ENCODE measurements around the gene SLC13A3. TPM values are rescaled to one million over a fixed set of nuclear protein-coding genes. Genes with fewer than 3 reads are reported as not detected.

SLC13A3 gene
- total and polyA plus RNA-seq, 9 donors: 0.36 to 7.1 (median 4.6) TPM

DNA sequence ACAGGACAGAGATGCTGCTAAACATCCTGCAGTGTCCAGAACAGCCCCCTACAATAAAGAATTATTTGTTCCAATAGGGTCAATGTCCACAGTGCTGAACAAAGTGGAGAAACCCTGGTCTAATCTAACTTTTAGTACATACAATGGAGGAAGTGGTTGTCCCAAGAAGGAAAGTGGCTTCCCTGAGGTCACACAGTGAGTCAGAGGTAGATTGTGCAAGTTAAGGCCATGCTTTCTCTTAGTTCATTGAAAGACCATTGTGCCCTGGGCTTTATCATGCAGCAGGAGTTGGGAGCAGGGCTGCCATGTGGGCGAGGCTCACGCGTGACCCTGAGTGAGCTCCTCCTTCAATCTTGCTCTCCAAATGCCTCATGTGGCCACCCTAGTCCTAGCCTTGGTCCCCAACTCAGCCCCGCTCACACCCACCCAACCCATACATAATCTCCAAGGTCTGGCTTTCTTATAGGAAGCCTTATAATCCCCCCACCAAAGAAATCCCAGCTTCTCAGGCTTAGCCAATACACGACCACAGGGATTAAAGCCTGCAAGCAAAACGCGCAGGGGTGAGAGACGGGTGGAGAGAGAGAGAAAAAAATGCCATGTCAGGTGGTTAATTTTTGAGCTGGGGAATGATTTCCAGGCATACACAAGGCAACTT, 19.9 kb downstream of the SLC13A3 start:
- WGBS, 3 donors: 79 to 81% (median 80%) methylated on average over 8 of the region's 8 CpGs
- Histone ChIP-seq H3K4me3 (no peak overlapping the region), H3K9me3 (no peaks in the 10 kb centered on the region), H3K36me3 (no peaks in the 10 kb centered on the region), H3K27ac (no peak overlapping the region), H3K27me3 (no peaks in the 10 kb centered on the region), H3K4me1 (ENCODE audit: insufficient read depth) (no peaks in the 10 kb centered on the region)
- DNase-seq: no peak
- TF ChIP-seq POLR2A (IDR thresholded peaks at IDR 0.05): no peak
- TF ChIP-seq EP300 (IDR thresholded peaks at IDR 0.05): no peak
- TF ChIP-seq, protein P1, sequence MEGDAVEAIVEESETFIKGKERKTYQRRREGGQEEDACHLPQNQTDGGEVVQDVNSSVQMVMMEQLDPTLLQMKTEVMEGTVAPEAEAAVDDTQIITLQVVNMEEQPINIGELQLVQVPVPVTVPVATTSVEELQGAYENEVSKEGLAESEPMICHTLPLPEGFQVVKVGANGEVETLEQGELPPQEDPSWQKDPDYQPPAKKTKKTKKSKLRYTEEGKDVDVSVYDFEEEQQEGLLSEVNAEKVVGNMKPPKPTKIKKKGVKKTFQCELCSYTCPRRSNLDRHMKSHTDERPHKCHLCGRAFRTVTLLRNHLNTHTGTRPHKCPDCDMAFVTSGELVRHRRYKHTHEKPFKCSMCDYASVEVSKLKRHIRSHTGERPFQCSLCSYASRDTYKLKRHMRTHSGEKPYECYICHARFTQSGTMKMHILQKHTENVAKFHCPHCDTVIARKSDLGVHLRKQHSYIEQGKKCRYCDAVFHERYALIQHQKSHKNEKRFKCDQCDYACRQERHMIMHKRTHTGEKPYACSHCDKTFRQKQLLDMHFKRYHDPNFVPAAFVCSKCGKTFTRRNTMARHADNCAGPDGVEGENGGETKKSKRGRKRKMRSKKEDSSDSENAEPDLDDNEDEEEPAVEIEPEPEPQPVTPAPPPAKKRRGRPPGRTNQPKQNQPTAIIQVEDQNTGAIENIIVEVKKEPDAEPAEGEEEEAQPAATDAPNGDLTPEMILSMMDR (IDR thresholded peaks at IDR 0.05): no peak
- intact Hi-C loops (cut with DNase I): no loop called here

DNA sequence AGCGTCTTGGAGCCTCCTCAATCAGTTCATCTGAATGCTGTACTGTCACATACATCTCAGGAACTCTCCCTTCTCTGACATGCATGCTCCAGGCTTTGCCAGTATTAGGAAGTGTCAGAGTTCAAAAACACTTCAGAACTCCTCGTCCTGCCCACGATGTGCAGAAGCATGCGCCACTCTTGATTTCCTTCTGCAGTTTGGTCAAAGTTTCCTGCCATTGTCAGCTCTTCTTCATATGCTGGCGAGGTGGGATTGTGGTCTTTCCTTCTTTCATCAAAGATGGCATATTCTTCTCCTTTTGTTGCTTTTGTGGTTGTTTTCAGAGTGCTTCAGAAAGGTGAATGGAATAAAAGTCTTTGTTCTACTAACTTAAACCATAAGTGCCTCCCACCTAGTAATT, 21.0 kb downstream of the SLC13A3 start:
- whole genome bisulfite sequencing, 3 donors: 88 to 95% (median 90%) methylated on average over 5 of the region's 5 CpGs
- intact Hi-C loops (cut with DNase I): no loop called here

DNA sequence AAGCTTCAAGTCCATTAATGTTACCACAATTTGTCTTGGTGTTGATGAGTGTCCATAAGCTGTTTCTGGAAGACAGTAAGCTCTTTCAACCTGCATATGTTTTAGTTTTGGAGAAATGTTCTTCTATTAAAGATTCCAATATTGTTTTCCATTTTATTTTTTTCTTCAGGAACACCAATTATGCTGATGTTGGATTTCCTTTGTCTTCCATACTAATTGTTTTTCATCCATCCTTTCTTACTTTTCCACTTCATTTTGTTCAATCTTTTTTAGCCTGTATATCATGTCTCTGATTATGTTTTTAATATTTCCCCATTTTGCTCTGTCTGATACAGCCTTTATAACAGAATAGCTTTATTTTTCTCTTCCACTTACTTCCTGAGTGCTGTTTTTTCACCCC, 21.9 kb downstream of the SLC13A3 start:
- TF ChIP-seq, protein P1 (IDR thresholded peaks at IDR 0.05): no peak
- TF ChIP-seq EP300 (IDR thresholded peaks at IDR 0.05) (no peak), POLR2A (IDR thresholded peaks at IDR 0.05) (no peak)
- DNase-seq: no peak
- Histone ChIP-seq H3K9me3 (peaks cover 0 to 3% of the 10 kb centered on the region in 2 donors), H3K27me3 (no peaks in the 10 kb centered on the region), H3K4me3 (no peak overlapping the region), H3K36me3 (no peaks in the 10 kb centered on the region), H3K4me1 (ENCODE audit: insufficient read depth) (no peaks in the 10 kb centered on the region), H3K27ac (no peak overlapping the region)
- intact Hi-C loops (cut with DNase I): no loop called here

More for the DNA sequence above, 21.0 kb downstream of the SLC13A3 start:
- Histone ChIP-seq H3K27me3 (no peaks in the 10 kb centered on the region), H3K4me1 (ENCODE audit: insufficient read depth) (no peaks in the 10 kb centered on the region), H3K27ac (no peak overlapping the region), H3K36me3 (no peaks in the 10 kb centered on the region), H3K4me3 (no peak overlapping the region), H3K9me3 (no peaks in the 10 kb centered on the region)
- TF ChIP-seq EP300 (IDR thresholded peaks at IDR 0.05): no peak
- TF ChIP-seq, protein P1 (IDR thresholded peaks at IDR 0.05): no peak
- TF ChIP-seq POLR2A (IDR thresholded peaks at IDR 0.05): no peak
- no peak for DNase-seq

DNA sequence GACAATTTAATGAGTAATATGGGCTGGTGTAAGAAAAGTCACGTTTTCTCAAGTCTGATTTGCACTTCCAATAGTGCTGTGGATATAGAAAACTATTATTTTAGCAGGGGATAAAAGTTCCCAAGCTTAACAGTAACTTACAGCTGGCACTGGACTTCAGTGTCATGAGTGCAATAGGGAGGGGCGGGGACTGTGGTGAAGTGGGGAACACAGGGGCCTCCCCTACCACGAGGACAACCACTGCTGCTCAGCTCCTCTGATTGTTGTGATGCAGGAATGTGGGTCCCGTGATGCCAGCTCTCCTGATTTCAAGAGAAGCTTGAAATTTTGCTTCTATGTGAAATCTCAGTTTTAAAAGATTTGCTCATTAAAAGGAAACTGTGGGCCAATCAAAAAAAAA, 24.0 kb downstream of the SLC13A3 start:
- H3K9me3 ChIP-seq: peaks cover 0 to 3% of the 10 kb centered on the region in 2 donors
- intact Hi-C loops (cut with DNase I): no loop called here

More for the DNA sequence above, 24.0 kb downstream of the SLC13A3 start:
- H3K36me3 ChIP-seq: no peaks in the 10 kb centered on the region
- H3K4me1 ChIP-seq (ENCODE audit: insufficient read depth): no peaks in the 10 kb centered on the region
- TF ChIP-seq EP300 (IDR thresholded peaks at IDR 0.05): no peak
- TF ChIP-seq POLR2A (IDR thresholded peaks at IDR 0.05): no peak
- TF ChIP-seq, protein P1 (IDR thresholded peaks at IDR 0.05): no peak
- WGBS, 3 donors: 75 to 82% (median 77%) methylated on average over 4 of the region's 4 CpGs
- H3K27ac ChIP-seq: no peak overlapping the region
- DNase-seq: no peak
- H3K4me3 ChIP-seq: no peak overlapping the region
- H3K27me3 ChIP-seq: no peaks in the 10 kb centered on the region

Data from ovary (tissue), 9 donors.